Measurements from ENCODE around the gene MACROD2.

The MACROD2 gene

GRCh38 chr20:14126856-14127255, 131.5 kb downstream of the MACROD2 start:
- Histone ChIP-seq H3K9ac (ENCODE audit: low read depth, low read length) (no peak overlapping the region), H3K4me3 (ENCODE audit: low read length) (no peak overlapping the region), H3K9me3 (replicated peaks; ENCODE audit: low read length) (no peaks in the 10 kb centered on the region), H3K4me1 (ENCODE audit: control insufficient read depth, insufficient read depth, low read length) (no peaks in the 10 kb centered on the region), H3K36me3 (ENCODE audit: insufficient read depth, low read length) (no peaks in the 10 kb centered on the region), H3K27me3 (ENCODE audit: control insufficient read depth, insufficient read depth, low read length) (no peaks in the 10 kb centered on the region), H3K4me2 (ENCODE audit: low read length) (no peak overlapping the region)

GRCh38 chr20:14127514-14128223, 132.4 kb downstream of the MACROD2 start:
- Histone ChIP-seq H3K27me3 (ENCODE audit: control insufficient read depth, insufficient read depth, low read length) (no peaks in the 10 kb centered on the region), H3K9me3 (replicated peaks; ENCODE audit: low read length) (no peaks in the 10 kb centered on the region), H3K36me3 (ENCODE audit: insufficient read depth, low read length) (no peaks in the 10 kb centered on the region), H3K4me2 (ENCODE audit: low read length) (no peak overlapping the region), H3K4me1 (ENCODE audit: control insufficient read depth, insufficient read depth, low read length) (no peaks in the 10 kb centered on the region), H3K9ac (ENCODE audit: low read depth, low read length) (no peak overlapping the region), H3K4me3 (ENCODE audit: low read length) (no peak overlapping the region)

GRCh38 chr20:14134004-14134403, 138.7 kb downstream of the MACROD2 start:
- H3K36me3 ChIP-seq (ENCODE audit: insufficient read depth, low read length), result no peaks in the 10 kb centered on the region
- H3K9me3 ChIP-seq (replicated peaks; ENCODE audit: low read length), result no peaks in the 10 kb centered on the region
- no peaks in the 10 kb centered on the region for H3K4me1 ChIP-seq (ENCODE audit: control insufficient read depth, insufficient read depth, low read length)

GRCh38 chr20:14142171-14142570, 146.9 kb downstream of the MACROD2 start:
- H3K4me3 ChIP-seq (ENCODE audit: low read length), result no peak overlapping the region
- H3K9ac ChIP-seq (ENCODE audit: low read depth, low read length), result no peak overlapping the region
- peaks cover 5% of the 10 kb centered on the region for H3K4me1 ChIP-seq (ENCODE audit: control insufficient read depth, insufficient read depth, low read length)

More at GRCh38 chr20:14134004-14134403, 138.7 kb downstream of the MACROD2 start:
- Histone ChIP-seq H3K27me3 (ENCODE audit: control insufficient read depth, insufficient read depth, low read length) (no peaks in the 10 kb centered on the region), H3K9ac (ENCODE audit: low read depth, low read length) (no peak overlapping the region), H3K4me3 (ENCODE audit: low read length) (no peak overlapping the region), H3K4me2 (ENCODE audit: low read length) (no peak overlapping the region)

GRCh38 chr20:14142964-14143627, 147.8 kb downstream of the MACROD2 start:
- H3K36me3 ChIP-seq (ENCODE audit: insufficient read depth, low read length), result no peaks in the 10 kb centered on the region
- H3K9me3 ChIP-seq (replicated peaks; ENCODE audit: low read length), result no peaks in the 10 kb centered on the region
- H3K4me1 ChIP-seq (ENCODE audit: control insufficient read depth, insufficient read depth, low read length), result peaks cover 5% of the 10 kb centered on the region
- H3K27me3 ChIP-seq (ENCODE audit: control insufficient read depth, insufficient read depth, low read length), result no peaks in the 10 kb centered on the region
- no peak overlapping the region for H3K4me3 ChIP-seq (ENCODE audit: low read length)
- H3K9ac ChIP-seq (ENCODE audit: low read depth, low read length), result no peak overlapping the region
- no peak overlapping the region for H3K4me2 ChIP-seq (ENCODE audit: low read length)

More at GRCh38 chr20:14142171-14142570, 146.9 kb downstream of the MACROD2 start:
- Histone ChIP-seq H3K9me3 (replicated peaks; ENCODE audit: low read length) (no peaks in the 10 kb centered on the region), H3K36me3 (ENCODE audit: insufficient read depth, low read length) (no peaks in the 10 kb centered on the region), H3K27me3 (ENCODE audit: control insufficient read depth, insufficient read depth, low read length) (no peaks in the 10 kb centered on the region), H3K4me2 (ENCODE audit: low read length) (no peak overlapping the region)

GRCh38 chr20:14148042-14148441, 152.7 kb downstream of the MACROD2 start:
- Histone ChIP-seq H3K4me3 (ENCODE audit: low read length) (no peak overlapping the region), H3K4me2 (ENCODE audit: low read length) (no peak overlapping the region)

GRCh38 chr20:14155361-14155760, 160.0 kb downstream of the MACROD2 start:
- Histone ChIP-seq H3K27me3 (ENCODE audit: control insufficient read depth, insufficient read depth, low read length) (no peaks in the 10 kb centered on the region), H3K9ac (ENCODE audit: low read depth, low read length) (no peak overlapping the region), H3K36me3 (ENCODE audit: insufficient read depth, low read length) (no peaks in the 10 kb centered on the region), H3K4me2 (ENCODE audit: low read length) (no peak overlapping the region), H3K4me1 (ENCODE audit: control insufficient read depth, insufficient read depth, low read length) (no peaks in the 10 kb centered on the region), H3K9me3 (replicated peaks; ENCODE audit: low read length) (no peaks in the 10 kb centered on the region), H3K4me3 (ENCODE audit: low read length) (no peak overlapping the region)

More at GRCh38 chr20:14148042-14148441, 152.7 kb downstream of the MACROD2 start:
- no peaks in the 10 kb centered on the region for H3K9me3 ChIP-seq (replicated peaks; ENCODE audit: low read length)
- H3K36me3 ChIP-seq (ENCODE audit: insufficient read depth, low read length), result no peaks in the 10 kb centered on the region
- no peak overlapping the region for H3K9ac ChIP-seq (ENCODE audit: low read depth, low read length)
- no peaks in the 10 kb centered on the region for H3K27me3 ChIP-seq (ENCODE audit: control insufficient read depth, insufficient read depth, low read length)
- peaks cover 5% of the 10 kb centered on the region for H3K4me1 ChIP-seq (ENCODE audit: control insufficient read depth, insufficient read depth, low read length)

GRCh38 chr20:14178528-14178927, 183.2 kb downstream of the MACROD2 start:
- Histone ChIP-seq H3K27me3 (ENCODE audit: control insufficient read depth, insufficient read depth, low read length) (no peaks in the 10 kb centered on the region), H3K4me2 (ENCODE audit: low read length) (no peak overlapping the region), H3K36me3 (ENCODE audit: insufficient read depth, low read length) (no peaks in the 10 kb centered on the region), H3K9ac (ENCODE audit: low read depth, low read length) (no peak overlapping the region), H3K9me3 (replicated peaks; ENCODE audit: low read length) (peaks cover 3% of the 10 kb centered on the region), H3K4me3 (ENCODE audit: low read length) (no peak overlapping the region), H3K4me1 (ENCODE audit: control insufficient read depth, insufficient read depth, low read length) (no peaks in the 10 kb centered on the region)

- Histone ChIP-seq H3K36me3 (ENCODE audit: insufficient read depth, low read length) (no peaks in the 10 kb centered on the region), H3K4me2 (ENCODE audit: low read length) (no peak overlapping the region), H3K9me3 (replicated peaks; ENCODE audit: low read length) (peaks cover 3% of the 10 kb centered on the region), H3K27me3 (ENCODE audit: control insufficient read depth, insufficient read depth, low read length) (no peaks in the 10 kb centered on the region), H3K4me1 (ENCODE audit: control insufficient read depth, insufficient read depth, low read length) (no peaks in the 10 kb centered on the region), H3K9ac (ENCODE audit: low read depth, low read length) (no peak overlapping the region), H3K4me3 (ENCODE audit: low read length) (no peak overlapping the region)
Observed at GRCh38 chr20:14178952-14179351, 183.6 kb downstream of the MACROD2 start.

- Histone ChIP-seq H3K4me2 (ENCODE audit: low read length) (no peak overlapping the region), H3K36me3 (ENCODE audit: insufficient read depth, low read length) (no peaks in the 10 kb centered on the region), H3K9me3 (replicated peaks; ENCODE audit: low read length) (no peaks in the 10 kb centered on the region), H3K4me3 (ENCODE audit: low read length) (no peak overlapping the region), H3K27me3 (ENCODE audit: control insufficient read depth, insufficient read depth, low read length) (no peaks in the 10 kb centered on the region), H3K9ac (ENCODE audit: low read depth, low read length) (no peak overlapping the region), H3K4me1 (ENCODE audit: control insufficient read depth, insufficient read depth, low read length) (no peaks in the 10 kb centered on the region)
Observed at GRCh38 chr20:14189794-14190402, 194.6 kb downstream of the MACROD2 start.

- no peak overlapping the region for H3K4me2 ChIP-seq (ENCODE audit: low read length)
- no peaks in the 10 kb centered on the region for H3K9me3 ChIP-seq (replicated peaks; ENCODE audit: low read length)
- no peak overlapping the region for H3K9ac ChIP-seq (ENCODE audit: low read depth, low read length)
- no peaks in the 10 kb centered on the region for H3K36me3 ChIP-seq (ENCODE audit: insufficient read depth, low read length)
- H3K4me1 ChIP-seq (ENCODE audit: control insufficient read depth, insufficient read depth, low read length), result peaks cover 7% of the 10 kb centered on the region
- no peak overlapping the region for H3K4me3 ChIP-seq (ENCODE audit: low read length)
- no peaks in the 10 kb centered on the region for H3K27me3 ChIP-seq (ENCODE audit: control insufficient read depth, insufficient read depth, low read length)
Observed at GRCh38 chr20:14191559-14191958, 196.2 kb downstream of the MACROD2 start.

Data from skeletal muscle satellite cell (primary cell).